KMS-11 (cell line): ENCODE measurements around the gene TEKT1.

ENCODE experiments used
- H2AFZ ChIP-seq: fragments of 200-600 bp; sonication (generic); 2 replicates; pipeline ENCODE4 v1.6.1; 2016; ENCODE audit warnings: antibody characterized with exemption, mixed run types, low read depth
- H3K27ac ChIP-seq: fragments of 200-600 bp; sonication (generic); 2 replicates; pipeline ENCODE4 v1.6.1; 2016; ENCODE audit warnings: mild to moderate bottlenecking, mixed run types
- H3K27me3 ChIP-seq: fragments of 200-600 bp; sonication (generic); 2 replicates; pipeline ENCODE4 v1.6.1; 2017; ENCODE audit warnings: mild to moderate bottlenecking, low read depth, mixed run types, moderate library complexity; ENCODE audit not compliant: insufficient read depth
- H3K36me3 ChIP-seq: fragments of 200-600 bp; sonication (generic); 2 replicates; pipeline ENCODE4 v1.6.1; 2017; ENCODE audit warnings: mild to moderate bottlenecking, mixed run types; ENCODE audit not compliant: insufficient read depth
- H3K4me1 ChIP-seq: fragments of 200-600 bp; sonication (generic); 2 replicates; pipeline ENCODE4 v1.6.1; 2016; ENCODE audit warnings: mild to moderate bottlenecking, low read depth, mixed run types; ENCODE audit not compliant: poor library complexity, severe bottlenecking
- H3K4me2 ChIP-seq: fragments of 200-600 bp; sonication (generic); 2 replicates; pipeline ENCODE4 v1.7.0; 2016; ENCODE audit warnings: mild to moderate bottlenecking, mixed run types
- H3K4me3 ChIP-seq: fragments of 200-600 bp; sonication (generic); IDR thresholded peaks from 2 replicates; pipeline ENCODE4 v1.6.1; 2017; ENCODE audit warnings: low read depth, low read length, mixed read lengths; ENCODE audit not compliant: insufficient read depth
- H3K79me2 ChIP-seq: fragments of 200-600 bp; sonication (generic); 2 replicates; pipeline ENCODE4 v1.6.1; 2016; ENCODE audit warnings: low read depth, mixed run types; ENCODE audit not compliant: insufficient read depth
- H3K9ac ChIP-seq: fragments of 200-600 bp; sonication (generic); 2 replicates; pipeline ENCODE4 v1.6.1; 2016; ENCODE audit warnings: mild to moderate bottlenecking, mixed run types
- H4K20me1 ChIP-seq: fragments of 200-600 bp; sonication (generic); 2 replicates; pipeline ENCODE4 v1.6.1; 2016; ENCODE audit warnings: mild to moderate bottlenecking, mixed run types; ENCODE audit not compliant: insufficient read depth
- TF ChIP-seq, protein P1 (sequence below): fragments of 200-600 bp; sonication (generic); conservative IDR thresholded peaks from 2 replicates; pipeline ENCODE4 v1.6.1; 2017; ENCODE audit warnings: low read depth, mild to moderate bottlenecking, antibody characterized with exemption, low read length, moderate library complexity, mixed read lengths

The TEKT1 gene

DNA sequence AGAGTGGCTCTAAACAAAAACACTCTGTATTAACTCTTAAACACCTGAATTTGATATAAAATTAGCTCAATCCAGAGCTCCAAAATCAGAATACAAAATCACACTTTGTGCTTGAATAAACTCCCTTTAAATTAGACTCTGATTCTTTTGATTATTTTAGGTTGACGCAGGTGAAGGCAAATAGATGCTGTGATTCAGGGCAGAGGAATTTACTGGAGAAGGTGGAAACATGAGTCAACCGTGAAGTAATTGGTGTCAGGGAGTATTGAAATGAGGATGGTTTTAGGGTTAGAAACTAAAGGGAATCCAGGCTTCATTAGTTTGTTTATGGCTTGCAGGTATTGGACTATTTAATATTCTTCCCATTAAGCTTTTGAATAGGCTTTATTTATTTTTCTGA, 37.1 kb upstream of the TEKT1 start:
- no peaks in the 10 kb centered on the region for H3K36me3 ChIP-seq
- no peak overlapping the region for H3K4me2 ChIP-seq
- H3K79me2 ChIP-seq, result no peaks in the 10 kb centered on the region
- TF ChIP-seq, protein P1, sequence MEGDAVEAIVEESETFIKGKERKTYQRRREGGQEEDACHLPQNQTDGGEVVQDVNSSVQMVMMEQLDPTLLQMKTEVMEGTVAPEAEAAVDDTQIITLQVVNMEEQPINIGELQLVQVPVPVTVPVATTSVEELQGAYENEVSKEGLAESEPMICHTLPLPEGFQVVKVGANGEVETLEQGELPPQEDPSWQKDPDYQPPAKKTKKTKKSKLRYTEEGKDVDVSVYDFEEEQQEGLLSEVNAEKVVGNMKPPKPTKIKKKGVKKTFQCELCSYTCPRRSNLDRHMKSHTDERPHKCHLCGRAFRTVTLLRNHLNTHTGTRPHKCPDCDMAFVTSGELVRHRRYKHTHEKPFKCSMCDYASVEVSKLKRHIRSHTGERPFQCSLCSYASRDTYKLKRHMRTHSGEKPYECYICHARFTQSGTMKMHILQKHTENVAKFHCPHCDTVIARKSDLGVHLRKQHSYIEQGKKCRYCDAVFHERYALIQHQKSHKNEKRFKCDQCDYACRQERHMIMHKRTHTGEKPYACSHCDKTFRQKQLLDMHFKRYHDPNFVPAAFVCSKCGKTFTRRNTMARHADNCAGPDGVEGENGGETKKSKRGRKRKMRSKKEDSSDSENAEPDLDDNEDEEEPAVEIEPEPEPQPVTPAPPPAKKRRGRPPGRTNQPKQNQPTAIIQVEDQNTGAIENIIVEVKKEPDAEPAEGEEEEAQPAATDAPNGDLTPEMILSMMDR, result no peak
- no peak overlapping the region for H3K9ac ChIP-seq
- no peak overlapping the region for H3K4me3 ChIP-seq
- H3K4me1 ChIP-seq, result peaks cover 4% of the 10 kb centered on the region
- H4K20me1 ChIP-seq, result no peaks in the 10 kb centered on the region
- H3K27ac ChIP-seq, result no peak overlapping the region
- H3K27me3 ChIP-seq, result no peaks in the 10 kb centered on the region
- H2AFZ ChIP-seq, result no peak overlapping the region

DNA sequence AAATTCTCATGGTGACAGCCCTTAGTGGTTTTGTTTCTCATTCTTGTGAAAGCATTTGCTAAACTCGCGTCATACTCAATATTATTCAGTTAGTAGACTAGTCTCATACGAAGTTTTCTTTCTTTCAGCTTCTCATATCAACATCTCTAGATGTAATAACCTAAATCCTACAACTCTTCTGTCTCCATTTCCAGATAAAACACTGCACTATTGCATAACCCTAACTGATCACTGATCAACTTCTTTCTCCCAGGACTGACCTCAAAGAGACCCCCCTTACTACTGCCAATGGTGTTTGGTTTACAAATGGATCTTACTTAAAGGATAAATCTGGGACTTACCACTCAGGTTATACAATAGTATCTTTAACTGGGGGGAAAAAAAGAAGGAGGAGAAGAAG, 36.3 kb upstream of the TEKT1 start:
- TF ChIP-seq, protein P1, result no peak
- Histone ChIP-seq H3K9ac (no peak overlapping the region), H4K20me1 (no peaks in the 10 kb centered on the region), H3K36me3 (no peaks in the 10 kb centered on the region), H2AFZ (no peak overlapping the region), H3K27me3 (no peaks in the 10 kb centered on the region), H3K27ac (no peak overlapping the region), H3K4me2 (no peak overlapping the region), H3K4me3 (no peak overlapping the region), H3K79me2 (no peaks in the 10 kb centered on the region), H3K4me1 (peaks cover 4% of the 10 kb centered on the region)

GRCh38 chr17:6862825-6863224, 31.3 kb upstream of the TEKT1 start:
- no peak overlapping the region for H2AFZ ChIP-seq
- H3K27me3 ChIP-seq, result no peaks in the 10 kb centered on the region
- H3K79me2 ChIP-seq, result peaks cover 8% of the 10 kb centered on the region; the same call in 1 of the 2 replicates
- H4K20me1 ChIP-seq, result no peaks in the 10 kb centered on the region
- H3K36me3 ChIP-seq, result no peaks in the 10 kb centered on the region
- no peak overlapping the region for H3K9ac ChIP-seq
- TF ChIP-seq, protein P1, result no peak
- no peak overlapping the region for H3K27ac ChIP-seq
- H3K4me3 ChIP-seq, result no peak overlapping the region
- no peak overlapping the region for H3K4me2 ChIP-seq
- H3K4me1 ChIP-seq, result peaks cover 4% of the 10 kb centered on the region

DNA sequence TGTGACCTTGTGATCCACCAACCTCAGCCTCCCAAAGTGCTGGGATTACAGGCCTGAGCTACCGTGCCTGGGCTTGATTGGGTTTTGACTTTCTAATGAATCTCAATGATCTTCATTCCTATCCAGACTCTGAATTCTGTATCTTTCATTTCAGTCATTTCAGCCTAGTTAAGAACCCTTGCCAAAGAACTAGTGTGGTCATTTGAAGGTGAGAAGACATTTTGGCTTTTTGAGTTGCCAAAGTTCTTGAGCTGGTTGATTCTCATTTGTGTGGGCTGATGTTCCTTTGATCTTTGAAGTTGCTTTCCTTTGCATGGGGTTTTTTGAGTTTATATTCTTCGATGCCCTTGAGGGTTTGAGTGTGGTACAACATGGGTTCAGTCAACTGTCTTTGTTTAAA, 30.6 kb upstream of the TEKT1 start:
- Histone ChIP-seq H3K79me2 (peaks cover 8% of the 10 kb centered on the region; the same call in 1 of the 2 replicates), H3K4me2 (no peak overlapping the region)

More for the DNA sequence above, 30.6 kb upstream of the TEKT1 start:
- H4K20me1 ChIP-seq, result no peaks in the 10 kb centered on the region
- TF ChIP-seq, protein P1, result no peak
- H3K4me3 ChIP-seq, result no peak overlapping the region
- no peak overlapping the region for H3K9ac ChIP-seq
- no peak overlapping the region for H3K27ac ChIP-seq
- no peaks in the 10 kb centered on the region for H3K36me3 ChIP-seq
- no peak overlapping the region for H2AFZ ChIP-seq
- H3K27me3 ChIP-seq, result no peaks in the 10 kb centered on the region
- peaks cover 4% of the 10 kb centered on the region for H3K4me1 ChIP-seq
